Dendritic cell treated with granulocyte-macrophage colony-stimulating factor and Interleukin-4, amounts not matched to agents 40 ng/mL and 50 ng/mL, for 4 days (primary cell): ENCODE data around the gene HK1.
A peak's percentile ranks its signal among the peaks of the same experiment; 100 is the strongest.

Experiments used
- H3K27ac Mint-ChIP-seq: one replicate; pipeline ENCODE4 v1.8.0; 2022; ENCODE audit warnings: mild to moderate bottlenecking, mixed read lengths
- H3K27me3 Mint-ChIP-seq: one replicate; pipeline ENCODE4 v1.8.0; 2022; ENCODE audit warnings: mild to moderate bottlenecking, mixed read lengths
- H3K36me3 Mint-ChIP-seq: one replicate; pipeline ENCODE4 v1.8.0; 2022; ENCODE audit warnings: low read depth, mixed read lengths
- H3K4me1 Mint-ChIP-seq: one replicate; pipeline ENCODE4 v1.8.0; 2022; ENCODE audit warnings: low read depth, mixed read lengths
- H3K4me3 Mint-ChIP-seq: one replicate; pipeline ENCODE4 v1.8.0; 2022; ENCODE audit warnings: mild to moderate bottlenecking, moderate library complexity, mixed read lengths
- H3K9me3 Mint-ChIP-seq: one replicate; pipeline ENCODE4 v1.8.0; 2022; ENCODE audit warnings: mixed read lengths
- intact Hi-C: fragments of 100-400 bp; cut with micrococcal nuclease; formaldehyde crosslinking; loops from one replicate; pipeline ENCODE4 v1.15.0; 2022

The HK1 gene

GRCh38 chr10:69382382-69383117, 104.3 kb downstream of the HK1 start:
- peaks cover 100% of the 10 kb centered on the region for H3K36me3 Mint-ChIP-seq
- H3K27me3 Mint-ChIP-seq: no peaks in the 10 kb centered on the region
- no peaks in the 10 kb centered on the region for H3K9me3 Mint-ChIP-seq
- intact Hi-C loops: no loop called here
- H3K27ac Mint-ChIP-seq: no peak overlapping the region
- no peak overlapping the region for H3K4me3 Mint-ChIP-seq
- H3K4me1 Mint-ChIP-seq: no peaks in the 10 kb centered on the region

GRCh38 chr10:69383558-69383957, 105.3 kb downstream of the HK1 start:
- H3K27ac Mint-ChIP-seq: no peak overlapping the region
- H3K27me3 Mint-ChIP-seq: no peaks in the 10 kb centered on the region
- H3K36me3 Mint-ChIP-seq: peaks cover 100% of the 10 kb centered on the region
- intact Hi-C loops: no loop called here
- H3K4me3 Mint-ChIP-seq: no peak overlapping the region
- no peaks in the 10 kb centered on the region for H3K9me3 Mint-ChIP-seq
- no peaks in the 10 kb centered on the region for H3K4me1 Mint-ChIP-seq

- Mint-ChIP-seq H3K4me3 (no peak overlapping the region), H3K27ac (no peak overlapping the region), H3K4me1 (no peaks in the 10 kb centered on the region), H3K9me3 (no peaks in the 10 kb centered on the region), H3K36me3 (peaks cover 100% of the 10 kb centered on the region), H3K27me3 (no peaks in the 10 kb centered on the region)
- intact Hi-C loops: no loop called here
These were observed 106.0 kb downstream of the HK1 start for GRCh38 chr10:69384320-69384719.

- Mint-ChIP-seq H3K36me3 (peaks cover 100% of the 10 kb centered on the region), H3K4me3 (no peak overlapping the region), H3K27ac (no peak overlapping the region), H3K4me1 (peaks cover 5% of the 10 kb centered on the region), H3K9me3 (no peaks in the 10 kb centered on the region), H3K27me3 (no peaks in the 10 kb centered on the region)
- intact Hi-C loops: no loop called here
These were observed 107.4 kb downstream of the HK1 start for GRCh38 chr10:69385454-69386350.

GRCh38 chr10:69387500-69387899, 109.2 kb downstream of the HK1 start:
- Mint-ChIP-seq H3K27ac (no peak overlapping the region), H3K36me3 (peaks cover 99% of the 10 kb centered on the region), H3K4me3 (no peak overlapping the region), H3K9me3 (no peaks in the 10 kb centered on the region), H3K27me3 (no peaks in the 10 kb centered on the region), H3K4me1 (peaks cover 14% of the 10 kb centered on the region)
- intact Hi-C loops: no loop called here

- intact Hi-C loops: no loop called here
- Mint-ChIP-seq H3K27me3 (no peaks in the 10 kb centered on the region), H3K9me3 (no peaks in the 10 kb centered on the region), H3K27ac (no peak overlapping the region), H3K36me3 (peaks cover 99% of the 10 kb centered on the region), H3K4me1 (peaks cover 15% of the 10 kb centered on the region), H3K4me3 (no peak overlapping the region)
These were observed 110.2 kb downstream of the HK1 start for GRCh38 chr10:69388488-69388887.

GRCh38 chr10:69389827-69390490, 111.7 kb downstream of the HK1 start:
- intact Hi-C loops: no loop called here
- Mint-ChIP-seq H3K4me1 (peaks cover 15% of the 10 kb centered on the region), H3K36me3 (peaks cover 99% of the 10 kb centered on the region), H3K9me3 (no peaks in the 10 kb centered on the region), H3K27me3 (no peaks in the 10 kb centered on the region), H3K4me3 (no peak overlapping the region), H3K27ac (no peak overlapping the region)

GRCh38 chr10:69391158-69391557, 112.9 kb downstream of the HK1 start:
- H3K27ac Mint-ChIP-seq: no peak overlapping the region

GRCh38 chr10:69392481-69393000, 114.2 kb downstream of the HK1 start:
- H3K27me3 Mint-ChIP-seq: no peaks in the 10 kb centered on the region
- no peak overlapping the region for H3K4me3 Mint-ChIP-seq
- H3K27ac Mint-ChIP-seq: no peak overlapping the region
- peaks cover 15% of the 10 kb centered on the region for H3K4me1 Mint-ChIP-seq
- H3K9me3 Mint-ChIP-seq: no peaks in the 10 kb centered on the region
- intact Hi-C loops: loop anchor here (1.0 kb wide), 1 partner anchor 155 kb away; no protein-coding TSS in a partner anchor
- peaks cover 99% of the 10 kb centered on the region for H3K36me3 Mint-ChIP-seq

More at GRCh38 chr10:69391158-69391557, 112.9 kb downstream of the HK1 start:
- H3K36me3 Mint-ChIP-seq: peaks cover 99% of the 10 kb centered on the region
- H3K27me3 Mint-ChIP-seq: no peaks in the 10 kb centered on the region
- H3K4me3 Mint-ChIP-seq: no peak overlapping the region
- intact Hi-C loops: no loop called here
- H3K4me1 Mint-ChIP-seq: peaks cover 15% of the 10 kb centered on the region
- no peaks in the 10 kb centered on the region for H3K9me3 Mint-ChIP-seq

- Mint-ChIP-seq H3K27ac (no peak overlapping the region), H3K4me3 (no peak overlapping the region), H3K36me3 (peaks cover 96% of the 10 kb centered on the region), H3K27me3 (no peaks in the 10 kb centered on the region), H3K4me1 (peaks cover 15% of the 10 kb centered on the region), H3K9me3 (no peaks in the 10 kb centered on the region)
- intact Hi-C loops: no loop called here
These were observed 115.7 kb downstream of the HK1 start for GRCh38 chr10:69394020-69394419.

- H3K27ac Mint-ChIP-seq: no peak overlapping the region
- peaks cover 98% of the 10 kb centered on the region for H3K36me3 Mint-ChIP-seq
- H3K27me3 Mint-ChIP-seq: no peaks in the 10 kb centered on the region
- H3K4me3 Mint-ChIP-seq: no peak overlapping the region
- peaks cover 6% of the 10 kb centered on the region for H3K4me1 Mint-ChIP-seq
- intact Hi-C loops: no loop called here
- H3K9me3 Mint-ChIP-seq: no peaks in the 10 kb centered on the region
These were observed 119.7 kb downstream of the HK1 start for GRCh38 chr10:69397972-69398371.

GRCh38 chr10:69398466-69398865, 120.2 kb downstream of the HK1 start:
- Mint-ChIP-seq H3K36me3 (peaks cover 95% of the 10 kb centered on the region), H3K4me1 (peaks cover 7% of the 10 kb centered on the region), H3K4me3 (no peak overlapping the region), H3K27ac (peak overlapping the region; percentile 8), H3K9me3 (no peaks in the 10 kb centered on the region), H3K27me3 (no peaks in the 10 kb centered on the region)
- intact Hi-C loops: no loop called here

GRCh38 chr10:69400936-69401335, 122.6 kb downstream of the HK1 start:
- Mint-ChIP-seq H3K27ac (no peak overlapping the region), H3K36me3 (peaks cover 90% of the 10 kb centered on the region), H3K4me3 (no peak overlapping the region), H3K27me3 (no peaks in the 10 kb centered on the region), H3K4me1 (peaks cover 7% of the 10 kb centered on the region), H3K9me3 (no peaks in the 10 kb centered on the region)
- intact Hi-C loops: loop anchor here (5.0 kb wide), 1 partner anchor 419 kb away; no protein-coding TSS in a partner anchor
